ENCODE data around the gene ADSL. TPM values are rescaled to one million over a fixed set of nuclear protein-coding genes. Genes with fewer than 3 reads are reported as not detected.
"Not testable (repeated sequence)": the region's sequence is repeated elsewhere in the genome, so short reads cannot be mapped to it uniquely, and the experiment has no call there.

ADSL gene
- total RNA-seq, 2 donors from 2014 or later: 35.5 to 47.1 TPM

GRCh38 chr22:40348025-40348658 lies 1.8 kb downstream of the ADSL start:
- intact Hi-C loops (cut with DNase I): loop anchor here (10.0 kb wide), 2 partner anchors 303 to 793 kb away; no protein-coding TSS in a partner anchor
- DNase-seq (ENCODE audit: low spot score): no peak

- DNase-seq (ENCODE audit: low spot score): no peak
- intact Hi-C loops (cut with DNase I): loop anchor here in 1 of 2 donors (10.0 kb wide), 1 partner anchor 818 kb away; the partner anchor contains the start of gene RPS19BP1
Measured at GRCh38 chr22:40352763-40353162, 6.5 kb downstream of the ADSL start.

- no peak for DNase-seq (ENCODE audit: low spot score)
- intact Hi-C loops (cut with DNase I): no loop called here
Measured at GRCh38 chr22:40361100-40361499, 14.8 kb downstream of the ADSL start.

GRCh38 chr22:40363059-40363458 lies 16.8 kb downstream of the ADSL start:
- intact Hi-C loops (cut with DNase I): no loop called here

GRCh38 chr22:40364431-40364830 lies 18.1 kb downstream of the ADSL start:
- DNase-seq (ENCODE audit: low spot score): no peak
- intact Hi-C loops (cut with DNase I): no loop called here

More at GRCh38 chr22:40363059-40363458, 16.8 kb downstream of the ADSL start:
- no peak for DNase-seq (ENCODE audit: low spot score)

GRCh38 chr22:40366068-40366467 lies 19.8 kb downstream of the ADSL start:
- intact Hi-C loops (cut with DNase I): no loop called here
- no peak for DNase-seq (ENCODE audit: low spot score)

- DNase-seq (ENCODE audit: low spot score): no peak
- intact Hi-C loops (cut with DNase I): no loop called here
Measured at GRCh38 chr22:40367342-40367741, 21.0 kb downstream of the ADSL start.

GRCh38 chr22:40368016-40368415 lies 21.7 kb downstream of the ADSL start:
- intact Hi-C loops (cut with DNase I): no loop called here
- no peak for DNase-seq (ENCODE audit: low spot score)

GRCh38 chr22:40368836-40369235 lies 22.5 kb downstream of the ADSL start:
- no peak for DNase-seq (ENCODE audit: low spot score)
- intact Hi-C loops (cut with DNase I): no loop called here

- no peak for DNase-seq (ENCODE audit: low spot score)
- intact Hi-C loops (cut with DNase I): no loop called here
Measured at GRCh38 chr22:40374567-40374966, 28.3 kb downstream of the ADSL start.

GRCh38 chr22:40376149-40376548 lies 29.8 kb downstream of the ADSL start:
- DNase-seq (ENCODE audit: low spot score): no peak

GRCh38 chr22:40377931-40378330 lies 31.6 kb downstream of the ADSL start:
- intact Hi-C loops (cut with DNase I): no loop called here
- DNase-seq (ENCODE audit: low spot score): no peak

More at GRCh38 chr22:40376149-40376548, 29.8 kb downstream of the ADSL start:
- intact Hi-C loops (cut with DNase I): no loop called here

- DNase-seq (ENCODE audit: low spot score); intact Hi-C loops (cut with DNase I): not testable (repeated sequence)
Measured at GRCh38 chr22:40378448-40378847, 32.1 kb downstream of the ADSL start.

GRCh38 chr22:40381461-40381860 lies 35.2 kb downstream of the ADSL start:
- DNase-seq (ENCODE audit: low spot score): no peak
- intact Hi-C loops (cut with DNase I): no loop called here

- no peak for DNase-seq (ENCODE audit: low spot score)
- intact Hi-C loops (cut with DNase I): no loop called here
Measured at GRCh38 chr22:40383905-40384304, 37.6 kb downstream of the ADSL start.

GRCh38 chr22:40385036-40385782 lies 38.9 kb downstream of the ADSL start:
- no peak for DNase-seq (ENCODE audit: low spot score)
- intact Hi-C loops (cut with DNase I): no loop called here

- no peak for DNase-seq (ENCODE audit: low spot score)
- intact Hi-C loops (cut with DNase I): no loop called here
Measured at GRCh38 chr22:40387746-40388145, 41.4 kb downstream of the ADSL start.

- intact Hi-C loops (cut with DNase I): no loop called here
- no peak for DNase-seq (ENCODE audit: low spot score)
Measured at GRCh38 chr22:40388231-40388630, 41.9 kb downstream of the ADSL start.

GRCh38 chr22:40391417-40391816 lies 45.1 kb downstream of the ADSL start:
- no peak for DNase-seq (ENCODE audit: low spot score)
- intact Hi-C loops (cut with DNase I): no loop called here

GRCh38 chr22:40392618-40393017 lies 46.3 kb downstream of the ADSL start:
- intact Hi-C loops (cut with DNase I): no loop called here
- DNase-seq (ENCODE audit: low spot score): no peak

GRCh38 chr22:40394607-40395006 lies 48.3 kb downstream of the ADSL start:
- no peak for DNase-seq (ENCODE audit: low spot score)

More at GRCh38 chr22:40394607-40395006, 48.3 kb downstream of the ADSL start:
- intact Hi-C loops (cut with DNase I): no loop called here
